NCI-H2029 (cell line): ENCODE measurements around the gene TMPRSS9.
"Not testable (repeated sequence)": the region's sequence is repeated elsewhere in the genome, so short reads cannot be mapped to it uniquely, and the experiment has no call there.

Source experiments
- DNase-seq: peaks from one replicate; lab custom pipeline; 2025; lab: John Stamatoyannopoulos, UW

TMPRSS9 gene

DNA sequence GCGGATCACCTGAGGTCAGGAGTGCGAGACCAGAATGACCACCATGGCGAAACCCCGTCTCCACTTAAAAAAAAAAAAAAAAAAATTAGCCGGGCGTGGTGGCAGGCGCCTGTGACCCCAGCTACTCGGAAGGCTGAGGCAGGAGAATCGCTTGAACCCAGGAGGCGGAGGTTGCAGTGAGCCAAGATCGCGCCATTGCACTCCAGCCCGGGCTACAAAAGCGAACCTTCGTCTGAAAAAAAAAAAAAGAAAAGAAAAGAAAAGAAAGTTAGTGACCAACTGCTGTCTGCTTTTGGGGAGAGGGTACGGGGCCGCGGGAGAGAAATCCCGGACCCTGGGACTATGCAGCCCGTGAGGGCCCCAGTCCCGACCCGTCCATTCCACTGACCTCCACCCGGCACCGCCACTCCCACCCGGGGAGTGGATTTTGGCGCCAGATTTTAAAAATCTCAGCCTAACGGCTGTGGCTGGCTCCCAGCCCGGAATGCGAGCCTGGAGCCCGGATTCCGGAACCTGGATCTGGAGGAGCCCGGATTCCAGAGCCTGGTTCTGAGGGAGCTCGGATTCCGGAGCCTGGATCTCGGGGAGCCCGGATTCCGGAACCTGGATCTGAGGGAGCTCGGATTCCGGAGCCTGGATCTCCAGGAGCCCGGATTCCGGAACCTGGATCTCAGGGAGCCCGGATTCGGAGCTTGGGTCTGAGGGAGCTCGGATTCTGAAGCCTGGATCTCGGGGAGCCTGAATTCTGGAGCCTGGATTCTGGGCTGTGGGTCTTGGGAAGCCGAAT, 102.8 kb downstream of the TMPRSS9 start:
- DNase-seq = peak; percentile 83

DNA sequence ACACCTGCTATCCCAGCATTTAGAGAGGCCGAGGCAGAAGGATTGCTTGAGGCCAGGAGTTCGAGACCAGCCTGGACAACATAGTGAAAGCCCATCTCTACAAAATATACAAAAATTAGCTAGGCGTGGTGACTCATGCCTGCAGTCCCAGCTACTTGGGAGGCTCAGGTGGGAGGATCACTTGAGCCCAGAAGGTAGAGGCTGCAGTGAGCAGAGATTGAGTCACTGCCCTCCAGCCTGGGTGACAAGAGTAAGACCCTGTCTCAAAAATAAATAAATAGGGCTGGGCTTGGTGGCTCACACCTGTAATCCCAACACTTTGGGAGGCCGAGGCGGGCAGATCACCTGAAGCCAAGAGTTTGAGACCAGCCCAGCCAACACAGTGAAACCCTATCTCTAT, 103.6 kb downstream of the TMPRSS9 start:
- DNase-seq = not testable (repeated sequence)

DNA sequence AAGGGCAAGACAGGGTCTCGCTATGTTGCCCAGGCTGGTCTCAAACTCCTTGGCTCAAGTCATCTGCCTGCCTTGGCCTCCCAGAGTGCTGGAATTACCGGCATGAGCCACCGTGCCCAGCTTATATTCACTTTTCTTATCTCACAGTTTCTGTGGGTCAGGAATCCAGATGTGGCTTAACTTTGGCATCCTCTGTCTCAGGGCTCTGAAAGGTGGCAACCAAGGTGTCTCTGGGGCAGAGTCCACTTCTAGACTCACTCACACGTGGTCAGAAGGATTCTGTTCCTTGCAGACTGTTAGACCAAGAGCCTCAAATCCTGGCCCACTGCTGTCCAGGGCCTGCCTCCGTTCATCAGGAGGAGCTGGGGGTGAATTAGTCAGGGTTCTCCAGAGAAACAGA, 104.3 kb downstream of the TMPRSS9 start:
- DNase-seq = no peak

DNA sequence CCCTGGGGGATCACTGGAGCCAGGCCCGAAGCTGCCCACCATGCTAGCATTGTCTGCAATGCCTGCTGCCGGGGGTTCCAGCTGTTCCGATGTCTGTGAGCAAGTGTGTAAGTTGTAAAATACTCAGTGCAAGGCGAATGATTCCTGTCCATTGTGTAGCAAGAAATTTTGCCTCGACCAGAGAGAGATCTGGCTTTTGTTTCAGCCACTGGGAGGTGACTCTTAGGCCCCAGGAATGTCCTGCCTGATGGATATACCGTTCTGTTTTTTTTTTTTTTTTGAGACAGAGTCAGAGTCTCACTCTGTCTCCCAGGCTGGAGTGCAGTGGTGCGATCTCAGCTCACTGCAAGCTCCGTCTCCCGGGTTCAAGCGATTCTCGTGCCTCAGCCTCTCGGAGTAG, 108.5 kb downstream of the TMPRSS9 start:
- DNase-seq = no peak

DNA sequence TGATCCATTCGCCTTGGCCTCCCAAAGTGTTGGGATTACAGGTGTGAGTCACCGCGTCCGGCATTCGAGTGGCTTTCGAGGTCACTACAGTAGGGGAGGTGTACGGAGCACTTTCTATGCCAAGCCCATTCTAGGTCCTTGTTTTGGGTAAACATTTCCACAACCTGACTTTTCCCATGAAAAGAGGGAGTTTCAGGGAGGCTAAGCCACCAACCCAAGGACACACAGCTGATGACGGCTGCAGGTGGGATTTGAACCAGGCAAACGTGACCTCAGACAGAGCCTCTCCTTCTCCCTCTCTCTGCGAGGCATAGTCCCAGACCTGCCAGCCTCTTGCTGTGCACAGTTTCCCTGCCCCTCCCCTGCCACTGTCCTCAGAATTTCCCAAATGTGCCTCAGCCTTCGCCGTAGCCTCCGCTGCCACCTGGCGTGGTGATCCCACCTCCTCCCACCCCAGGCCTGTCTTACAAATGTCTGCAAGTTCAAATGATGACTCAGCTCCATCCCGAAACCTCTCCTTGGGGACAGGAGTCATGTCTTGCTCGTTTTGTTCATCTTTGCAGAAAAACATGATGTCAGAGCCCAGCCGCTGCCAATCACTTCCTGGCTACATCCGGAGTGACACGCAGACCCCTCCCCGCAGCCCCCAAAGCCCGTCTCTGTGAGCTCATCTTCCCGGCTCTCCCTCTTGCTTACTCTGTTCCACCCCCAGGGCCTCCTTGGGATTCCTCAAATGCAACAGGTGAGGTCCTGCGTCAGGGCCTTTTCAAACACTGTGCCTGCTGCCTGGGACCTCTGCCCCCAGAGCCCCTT, 109.2 kb downstream of the TMPRSS9 start:
- no peak for DNase-seq

DNA sequence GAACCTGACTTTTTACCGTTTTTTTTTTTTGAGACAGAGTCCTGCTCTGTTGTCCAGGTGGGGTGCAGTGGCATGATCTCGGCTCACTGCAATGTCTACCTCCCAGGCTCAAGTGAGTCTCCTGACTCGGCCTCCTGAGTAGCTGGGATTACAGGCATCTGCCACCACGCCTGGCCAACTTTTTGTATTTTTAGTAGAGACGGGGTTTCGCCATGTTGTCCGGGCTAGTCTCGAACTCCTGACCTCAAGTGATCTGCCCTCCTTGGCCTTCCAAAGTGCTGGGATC, 109.8 kb downstream of the TMPRSS9 start:
- DNase-seq = not testable (repeated sequence)

DNA sequence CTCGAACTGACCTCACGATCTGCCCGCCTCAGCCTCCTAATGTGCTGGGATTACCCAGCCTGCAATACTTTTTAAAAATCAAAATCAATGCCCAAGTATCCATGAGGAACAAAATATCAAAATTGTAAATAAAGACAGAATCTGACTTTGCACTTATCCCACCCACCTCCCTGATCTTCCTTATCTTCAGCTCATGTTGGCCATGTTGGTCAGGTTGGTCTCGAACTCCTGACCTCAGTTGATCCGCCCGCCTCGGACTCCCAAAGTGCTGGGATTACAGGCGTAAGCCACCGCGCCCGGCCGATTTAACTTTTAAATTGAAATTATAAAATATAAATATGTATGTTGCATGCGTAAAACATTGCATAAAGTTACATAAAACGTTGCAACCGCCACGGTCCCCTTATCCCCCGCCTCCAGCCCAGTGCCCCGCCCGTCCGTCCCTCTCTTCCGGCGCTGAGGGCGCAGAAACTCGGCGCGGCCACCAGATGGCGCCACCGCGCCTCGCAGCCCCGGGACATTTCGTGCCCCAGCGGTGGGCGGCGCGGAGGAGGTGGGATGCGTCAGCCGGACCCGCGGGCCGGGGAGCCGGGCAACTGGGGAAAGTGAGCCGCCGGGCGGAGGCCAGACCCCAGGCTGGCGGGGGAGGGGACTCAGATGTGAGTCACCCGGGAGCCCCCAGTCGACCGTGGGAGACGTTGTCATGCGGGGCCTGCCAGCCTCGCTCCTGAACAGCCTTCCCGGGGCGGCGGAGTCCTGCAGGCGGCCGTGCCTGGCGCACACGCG, 114.4 kb downstream of the TMPRSS9 start:
- peak; percentile 74 for DNase-seq

DNA sequence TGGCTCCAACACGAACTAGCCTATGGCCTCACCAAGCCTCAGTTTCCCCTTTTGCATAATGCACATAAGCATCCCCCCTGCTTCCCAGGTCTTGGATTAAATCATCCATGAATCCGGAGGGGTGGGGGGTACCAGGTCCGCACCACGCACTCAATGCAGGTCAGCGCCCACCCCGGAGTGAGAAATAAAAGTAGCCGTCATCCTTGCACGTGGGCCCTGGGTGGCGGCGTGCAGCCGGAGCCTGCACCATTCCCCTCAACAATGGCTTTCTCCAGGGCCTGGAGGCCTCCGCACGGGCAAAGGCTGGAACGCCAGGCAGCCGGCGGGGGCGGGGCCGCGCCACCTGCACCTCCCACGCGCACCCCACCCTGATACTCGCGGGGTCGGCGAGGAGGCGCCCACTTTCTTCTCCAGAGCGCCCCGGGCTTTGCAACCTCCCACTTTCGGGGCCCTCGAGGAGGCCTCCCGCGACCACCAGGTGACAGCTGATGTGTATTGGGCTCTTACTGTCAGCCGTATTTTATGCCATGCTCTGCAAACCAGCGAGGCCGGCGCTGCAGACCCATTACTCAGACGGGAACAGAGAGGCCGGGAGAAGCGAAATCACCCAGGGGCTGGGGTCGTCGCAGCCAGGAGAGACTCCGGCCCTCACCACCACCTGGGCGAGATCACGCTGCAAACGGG, 115.1 kb downstream of the TMPRSS9 start:
- DNase-seq = peak; percentile 41
